Activated CD8-positive, alpha-beta memory T cell treated with anti-CD3 and anti-CD28 coated beads for 24 hours (primary cell): ENCODE results near the gene DNMT1.
"Not testable (repeated sequence)": the region's sequence is repeated elsewhere in the genome, so short reads cannot be mapped to it uniquely, and the experiment has no call there.

Source experiments
- DNase-seq: peaks from one replicate; pipeline ENCODE4 v3.0.0-alpha.2; 2020

DNMT1 gene

GRCh38 chr19:10220695-10221094 is 25.9 kb upstream of the DNMT1 start:
- DNase-seq: no peak

GRCh38 chr19:10219678-10220077 is 24.9 kb upstream of the DNMT1 start:
- peak; percentile 62 for DNase-seq

GRCh38 chr19:10217085-10217484 is 22.3 kb upstream of the DNMT1 start:
- no peak for DNase-seq

GRCh38 chr19:10214784-10215183 is 20.0 kb upstream of the DNMT1 start:
- no peak for DNase-seq

- no peak for DNase-seq
Measured at GRCh38 chr19:10211691-10212090, 16.9 kb upstream of the DNMT1 start.

GRCh38 chr19:10211061-10211460 is 16.3 kb upstream of the DNMT1 start:
- no peak for DNase-seq

GRCh38 chr19:10209315-10209714 is 14.6 kb upstream of the DNMT1 start:
- no peak for DNase-seq

GRCh38 chr19:10207026-10207425 is 12.3 kb upstream of the DNMT1 start:
- no peak for DNase-seq

- DNase-seq: no peak
Measured at GRCh38 chr19:10206226-10206885, 11.6 kb upstream of the DNMT1 start.

- no peak for DNase-seq
Measured at GRCh38 chr19:10205636-10206035, 10.9 kb upstream of the DNMT1 start.

GRCh38 chr19:10203686-10204085 is 8.9 kb upstream of the DNMT1 start:
- no peak for DNase-seq

GRCh38 chr19:10201176-10201575 is 6.4 kb upstream of the DNMT1 start:
- DNase-seq: no peak

GRCh38 chr19:10200101-10200500 is 5.3 kb upstream of the DNMT1 start:
- DNase-seq: not testable (repeated sequence)

GRCh38 chr19:10198889-10199644 is 4.3 kb upstream of the DNMT1 start:
- not testable (repeated sequence) for DNase-seq

GRCh38 chr19:10195199-10195519 is 406 bp upstream of the DNMT1 start:
- no peak for DNase-seq

- DNase-seq: no peak
Measured at GRCh38 chr19:10193790-10194499, 808 bp downstream of the DNMT1 start.

- DNase-seq: no peak
Measured at GRCh38 chr19:10192922-10193321, 1.8 kb downstream of the DNMT1 start.

GRCh38 chr19:10191347-10191746 is 3.4 kb downstream of the DNMT1 start:
- no peak for DNase-seq

- DNase-seq: no peak
Measured at GRCh38 chr19:10190026-10190425, 4.7 kb downstream of the DNMT1 start.

- DNase-seq: no peak
Measured at GRCh38 chr19:10189616-10190015, 5.1 kb downstream of the DNMT1 start.

GRCh38 chr19:10187315-10187714 is 7.4 kb downstream of the DNMT1 start:
- DNase-seq: no peak

GRCh38 chr19:10184636-10185035 is 10.1 kb downstream of the DNMT1 start:
- no peak for DNase-seq

GRCh38 chr19:10183926-10184325 is 10.8 kb downstream of the DNMT1 start:
- DNase-seq: no peak

- no peak for DNase-seq
Measured at GRCh38 chr19:10182847-10183246, 11.9 kb downstream of the DNMT1 start.
